ENCODE data around the gene TAS2R50. TPM values are rescaled to one million over a fixed set of nuclear protein-coding genes. Genes with fewer than 3 reads are reported as not detected.

TAS2R50 gene
- total RNA-seq, 1 experiment from 2014 or later: 1.1 TPM

DNA sequence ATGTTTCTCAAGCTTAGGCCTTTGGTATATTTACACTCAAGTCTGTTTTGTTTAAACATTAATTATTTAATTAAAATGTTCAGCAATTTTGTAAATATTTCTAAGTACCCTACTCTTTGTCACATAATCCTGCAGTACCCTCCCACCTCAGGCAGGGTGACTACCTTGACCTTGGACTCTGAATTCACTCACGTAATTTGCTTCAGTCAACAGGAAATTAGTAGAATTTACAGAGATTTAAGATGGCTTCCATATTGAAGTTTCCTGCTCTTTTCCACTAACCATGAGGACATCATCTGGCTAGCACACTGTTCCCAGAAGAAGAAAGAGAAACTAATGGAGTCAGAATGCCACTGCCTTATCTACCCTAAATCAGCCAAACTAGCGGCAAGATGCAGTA, 36.7 kb upstream of the TAS2R50 start:
- H3K36me3 Mint-ChIP-seq (ENCODE audit: insufficient read depth, unreplicated experiment): no peaks in the 10 kb centered on the region
- intact Hi-C loops (cut with micrococcal nuclease): no loop called here
- DNase-seq (ENCODE audit: unreplicated experiment): no peak
- no peaks in the 10 kb centered on the region for H3K4me1 Mint-ChIP-seq (ENCODE audit: insufficient read depth, unreplicated experiment)
- no peak overlapping the region for H3K4me3 Mint-ChIP-seq (ENCODE audit: unreplicated experiment)
- TF ChIP-seq, protein P1, sequence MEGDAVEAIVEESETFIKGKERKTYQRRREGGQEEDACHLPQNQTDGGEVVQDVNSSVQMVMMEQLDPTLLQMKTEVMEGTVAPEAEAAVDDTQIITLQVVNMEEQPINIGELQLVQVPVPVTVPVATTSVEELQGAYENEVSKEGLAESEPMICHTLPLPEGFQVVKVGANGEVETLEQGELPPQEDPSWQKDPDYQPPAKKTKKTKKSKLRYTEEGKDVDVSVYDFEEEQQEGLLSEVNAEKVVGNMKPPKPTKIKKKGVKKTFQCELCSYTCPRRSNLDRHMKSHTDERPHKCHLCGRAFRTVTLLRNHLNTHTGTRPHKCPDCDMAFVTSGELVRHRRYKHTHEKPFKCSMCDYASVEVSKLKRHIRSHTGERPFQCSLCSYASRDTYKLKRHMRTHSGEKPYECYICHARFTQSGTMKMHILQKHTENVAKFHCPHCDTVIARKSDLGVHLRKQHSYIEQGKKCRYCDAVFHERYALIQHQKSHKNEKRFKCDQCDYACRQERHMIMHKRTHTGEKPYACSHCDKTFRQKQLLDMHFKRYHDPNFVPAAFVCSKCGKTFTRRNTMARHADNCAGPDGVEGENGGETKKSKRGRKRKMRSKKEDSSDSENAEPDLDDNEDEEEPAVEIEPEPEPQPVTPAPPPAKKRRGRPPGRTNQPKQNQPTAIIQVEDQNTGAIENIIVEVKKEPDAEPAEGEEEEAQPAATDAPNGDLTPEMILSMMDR (IDR thresholded peaks at IDR 0.05; ENCODE audit: unreplicated experiment): no peak
- CTCF ChIA-PET: interaction anchor here (1.1 kb wide), 1 partner anchor 10 kb away, joined by 3 read pairs; no protein-coding TSS in a partner anchor
- H3K27me3 Mint-ChIP-seq (ENCODE audit: insufficient read depth, unreplicated experiment): no peaks in the 10 kb centered on the region
- POLR2A ChIA-PET: interaction anchor here (0.6 kb wide), 1 partner anchor 1115 kb away, joined by 4 read pairs; no protein-coding TSS in a partner anchor
- H3K27ac Mint-ChIP-seq (ENCODE audit: low read depth, unreplicated experiment): no peak overlapping the region
- no TSS peak for BruUV-seq (replicated peaks)
- peaks cover 8% of the 10 kb centered on the region for H3K9me3 Mint-ChIP-seq (ENCODE audit: unreplicated experiment)

DNA sequence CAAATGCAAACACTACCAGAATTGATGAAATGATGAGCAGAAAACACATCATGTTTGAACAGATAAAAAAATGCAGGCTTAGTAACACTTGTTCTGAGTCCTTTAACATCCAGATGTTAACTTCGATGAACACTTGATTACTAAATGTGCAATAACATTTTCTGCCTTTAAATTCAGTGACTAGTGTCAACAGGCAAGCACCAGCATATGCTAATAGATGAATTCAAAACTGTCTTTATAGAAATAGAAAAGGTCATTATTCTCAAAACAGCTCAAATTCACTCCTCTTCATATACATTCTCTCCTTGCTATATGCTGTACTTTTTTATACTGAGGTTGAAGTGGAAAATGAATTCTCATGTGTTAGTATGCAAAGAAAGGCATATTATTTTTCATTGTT, 35.8 kb upstream of the TAS2R50 start, which contains the start of gene TAS2R19:
TSS of gene TAS2R19 (minus strand) at position 101 of the 400 bp plus-strand sequence. CDS start at position 52, 49 bp downstream.
- TF ChIP-seq, protein P1 (IDR thresholded peaks at IDR 0.05; ENCODE audit: unreplicated experiment): no peak
- Mint-ChIP-seq H3K27ac (ENCODE audit: low read depth, unreplicated experiment) (no peak within 1 kb of the TSS), H3K9me3 (ENCODE audit: unreplicated experiment) (peaks cover 8% of the 10 kb centered on the region), H3K27me3 (ENCODE audit: insufficient read depth, unreplicated experiment) (no peaks in the 10 kb centered on the region), H3K4me1 (ENCODE audit: insufficient read depth, unreplicated experiment) (no peaks in the 10 kb centered on the region), H3K4me3 (ENCODE audit: unreplicated experiment) (no peak within 1 kb of the TSS), H3K36me3 (ENCODE audit: insufficient read depth, unreplicated experiment) (peaks cover 4% of the 10 kb centered on the region)
- intact Hi-C loops (cut with micrococcal nuclease): no loop called here
- ChIA-PET CTCF (interaction anchor here (1.1 kb wide), 1 partner anchor 9 kb away, joined by 3 read pairs; no protein-coding TSS in a partner anchor), POLR2A (no interaction called here)
- BruUV-seq (replicated peaks): no TSS peak
- no peak for DNase-seq (ENCODE audit: unreplicated experiment)

DNA sequence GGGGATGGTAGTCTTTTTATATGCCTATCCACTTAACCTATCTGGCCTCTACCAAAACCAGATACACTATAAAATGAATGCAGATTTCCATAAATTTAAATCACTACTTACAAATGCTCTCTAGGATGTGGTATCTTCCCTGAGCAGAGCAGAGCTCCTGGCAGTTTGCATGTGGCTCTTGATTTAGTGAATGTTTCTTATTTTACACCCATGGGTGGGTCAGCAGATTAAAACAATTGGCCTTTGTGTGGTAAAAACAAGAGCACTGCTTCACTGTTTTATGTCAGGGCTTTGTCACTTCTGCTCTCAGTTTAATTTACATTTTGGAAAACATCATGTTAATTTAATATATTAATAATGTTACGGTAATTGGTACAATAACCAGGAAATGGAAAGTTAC, 30.2 kb upstream of the TAS2R50 start:
- DNase-seq (ENCODE audit: unreplicated experiment): no peak
- ChIA-PET POLR2A (no interaction called here), CTCF (no interaction called here)
- Mint-ChIP-seq H3K27me3 (ENCODE audit: insufficient read depth, unreplicated experiment) (no peaks in the 10 kb centered on the region), H3K27ac (ENCODE audit: low read depth, unreplicated experiment) (no peak overlapping the region), H3K36me3 (ENCODE audit: insufficient read depth, unreplicated experiment) (peaks cover 19% of the 10 kb centered on the region), H3K4me3 (ENCODE audit: unreplicated experiment) (no peak overlapping the region), H3K4me1 (ENCODE audit: insufficient read depth, unreplicated experiment) (no peaks in the 10 kb centered on the region), H3K9me3 (ENCODE audit: unreplicated experiment) (no peaks in the 10 kb centered on the region)
- BruUV-seq (replicated peaks): no TSS peak
- TF ChIP-seq, protein P1 (IDR thresholded peaks at IDR 0.05; ENCODE audit: unreplicated experiment): no peak
- intact Hi-C loops (cut with micrococcal nuclease): no loop called here

DNA sequence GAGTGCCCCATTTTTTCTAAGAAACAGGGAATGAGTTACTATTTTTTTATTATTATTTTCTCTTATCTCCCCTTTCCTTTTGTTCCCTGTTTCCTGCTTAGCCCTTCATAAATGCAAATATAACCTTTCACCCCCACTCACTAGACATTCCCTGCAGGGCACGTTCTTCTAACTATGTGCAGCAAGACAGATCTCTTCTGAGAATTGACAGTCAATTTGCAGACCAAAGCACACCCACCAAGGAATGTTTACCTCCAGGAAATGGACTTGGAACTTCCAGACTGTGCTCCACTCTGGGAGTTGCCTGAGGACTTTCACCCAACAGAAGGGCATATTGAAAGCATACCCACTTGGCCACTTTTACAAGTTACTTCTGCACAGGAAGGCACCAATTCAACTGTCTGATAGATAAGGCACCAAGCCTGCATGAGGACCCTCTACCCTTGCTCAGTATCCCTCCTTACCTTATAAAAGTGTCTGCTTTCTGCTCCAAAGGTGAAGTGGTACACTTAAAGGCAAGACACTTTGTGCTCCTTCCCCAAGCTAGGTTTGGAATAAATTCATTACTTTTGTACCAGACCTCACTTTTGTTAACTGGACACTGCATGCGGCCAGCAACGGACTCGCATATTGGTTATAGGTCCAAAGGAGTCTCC, 29.2 kb upstream of the TAS2R50 start:
- Mint-ChIP-seq H3K36me3 (ENCODE audit: insufficient read depth, unreplicated experiment) (peaks cover 19% of the 10 kb centered on the region), H3K9me3 (ENCODE audit: unreplicated experiment) (no peaks in the 10 kb centered on the region), H3K4me3 (ENCODE audit: unreplicated experiment) (no peak overlapping the region), H3K4me1 (ENCODE audit: insufficient read depth, unreplicated experiment) (no peaks in the 10 kb centered on the region), H3K27me3 (ENCODE audit: insufficient read depth, unreplicated experiment) (no peaks in the 10 kb centered on the region), H3K27ac (ENCODE audit: low read depth, unreplicated experiment) (no peak overlapping the region)
- BruUV-seq (replicated peaks): no TSS peak
- CTCF ChIA-PET: no interaction called here
- TF ChIP-seq, protein P1 (IDR thresholded peaks at IDR 0.05; ENCODE audit: unreplicated experiment): no peak
- POLR2A ChIA-PET: no interaction called here
- intact Hi-C loops (cut with micrococcal nuclease): loop anchor here (1.0 kb wide), 1 partner anchor 54 kb away; no protein-coding TSS in a partner anchor
- no peak for DNase-seq (ENCODE audit: unreplicated experiment)
